GM18873 (cell line): ENCODE data around the gene GPATCH4.
"Not testable (repeated sequence)": the region's sequence is repeated elsewhere in the genome, so short reads cannot be mapped to it uniquely, and the experiment has no call there.

Experiments used
- ATAC-seq: cut with Tn5 transposase; IDR thresholded peaks from one replicate; pipeline ENCODE4 v1.9.1; 2021; ENCODE audit warnings: mild to moderate bottlenecking, moderate library complexity, moderate number of reproducible peaks; ENCODE audit not compliant: unreplicated experiment, low FRiP score

The GPATCH4 gene

DNA sequence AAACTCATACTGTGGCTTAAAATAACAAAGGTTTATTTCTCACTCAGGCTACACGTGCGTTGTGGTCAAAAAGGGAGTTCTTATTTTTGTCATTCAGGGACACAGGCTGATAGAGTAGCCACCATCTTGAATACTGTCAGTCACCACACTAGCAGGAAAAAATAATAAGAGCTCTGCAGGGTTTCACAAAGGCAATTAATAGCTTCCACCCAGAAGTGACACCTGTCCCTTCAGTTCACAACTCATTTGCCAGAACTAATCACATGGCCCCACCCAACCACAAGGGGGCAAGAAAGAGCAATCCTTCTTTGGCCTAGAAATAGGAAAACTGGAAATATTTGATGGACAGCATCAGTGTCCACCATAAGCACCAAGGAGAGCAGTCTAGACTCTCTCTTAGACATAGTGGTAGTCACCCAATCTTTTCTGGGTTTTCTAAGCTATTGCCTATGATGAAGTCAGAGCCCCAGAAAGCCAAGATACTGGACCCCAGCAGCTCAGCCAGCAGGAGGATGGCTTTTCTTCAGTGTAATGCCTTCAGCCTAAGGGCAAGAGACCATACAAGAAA, 26.1 kb upstream of the GPATCH4 start:
- ATAC-seq, result no peak

DNA sequence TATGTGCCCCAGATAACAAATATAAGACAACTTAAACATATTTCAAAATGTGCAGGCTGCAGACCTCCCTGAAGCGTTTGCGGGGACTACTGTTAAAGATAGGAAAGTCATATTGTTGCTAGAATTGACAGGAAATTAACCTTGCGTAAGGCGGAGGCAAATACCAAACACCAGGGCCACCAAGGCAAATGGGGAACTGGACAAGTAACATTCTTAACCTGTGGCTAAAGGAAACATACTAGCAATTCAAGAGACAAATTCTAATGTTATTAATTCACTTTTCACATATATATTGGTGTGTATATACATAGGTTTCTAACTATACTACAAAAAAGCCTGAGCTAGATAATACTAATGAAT, 24.8 kb upstream of the GPATCH4 start:
- ATAC-seq, result no peak

DNA sequence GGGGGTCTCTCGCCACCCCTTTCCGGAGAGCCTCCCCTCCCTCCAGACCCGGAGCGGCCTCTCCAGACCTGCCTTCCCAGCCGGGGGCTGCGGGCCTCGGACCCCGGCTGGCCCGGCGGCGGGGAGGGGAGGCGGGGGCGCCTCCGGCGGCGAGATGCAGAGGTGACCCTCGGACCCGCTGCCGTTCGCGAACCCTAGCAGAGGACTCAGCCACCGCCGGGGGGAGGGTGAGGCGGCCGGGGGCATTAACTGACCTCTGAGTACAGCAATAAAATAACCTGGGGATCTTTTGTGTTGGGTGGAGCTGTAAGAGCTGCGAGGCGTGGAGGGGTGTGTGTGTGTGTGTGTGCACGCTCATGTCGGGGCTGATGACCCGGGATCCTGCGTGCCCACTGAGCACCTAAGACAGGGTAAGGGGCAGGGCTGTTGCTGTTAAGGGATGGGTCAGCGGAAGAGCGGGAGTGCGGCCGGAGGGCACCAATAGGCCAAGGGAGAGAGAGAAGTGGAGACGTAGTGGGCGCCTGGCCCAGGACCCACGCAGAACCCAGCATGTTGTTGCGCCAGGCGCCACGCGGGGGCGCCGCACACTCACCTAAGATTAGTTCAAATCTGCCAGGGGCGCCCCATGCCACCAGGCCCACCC, 24.3 kb upstream of the GPATCH4 start:
- no peak for ATAC-seq

DNA sequence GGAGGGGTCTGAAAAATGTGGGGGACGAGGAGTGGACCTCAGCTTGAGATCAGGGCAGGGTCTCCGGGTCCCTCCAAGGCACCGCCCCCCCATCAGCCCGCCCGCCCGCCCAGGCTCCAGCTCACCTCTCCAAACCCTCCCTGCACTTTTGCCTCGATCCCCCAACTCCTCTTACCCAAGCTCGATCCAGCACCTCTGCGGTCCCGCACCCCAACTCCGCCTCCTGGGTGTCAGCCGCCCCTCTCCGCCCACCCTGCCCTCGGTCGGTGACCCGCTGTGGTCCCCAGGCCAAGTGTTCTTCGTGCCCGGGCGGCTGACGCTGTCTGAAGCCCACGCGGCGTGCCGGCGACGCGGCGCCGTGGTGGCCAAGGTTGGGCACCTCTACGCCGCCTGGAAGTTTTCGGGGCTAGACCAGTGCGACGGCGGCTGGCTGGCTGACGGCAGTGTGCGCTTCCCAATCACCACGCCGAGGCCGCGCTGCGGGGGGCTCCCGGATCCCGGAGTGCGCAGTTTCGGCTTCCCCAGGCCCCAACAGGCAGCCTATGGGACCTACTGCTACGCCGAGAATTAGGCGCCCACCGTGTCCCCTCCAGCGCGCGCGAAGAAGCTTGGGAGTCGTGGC, 23.6 kb upstream of the GPATCH4 start:
- no peak for ATAC-seq

DNA sequence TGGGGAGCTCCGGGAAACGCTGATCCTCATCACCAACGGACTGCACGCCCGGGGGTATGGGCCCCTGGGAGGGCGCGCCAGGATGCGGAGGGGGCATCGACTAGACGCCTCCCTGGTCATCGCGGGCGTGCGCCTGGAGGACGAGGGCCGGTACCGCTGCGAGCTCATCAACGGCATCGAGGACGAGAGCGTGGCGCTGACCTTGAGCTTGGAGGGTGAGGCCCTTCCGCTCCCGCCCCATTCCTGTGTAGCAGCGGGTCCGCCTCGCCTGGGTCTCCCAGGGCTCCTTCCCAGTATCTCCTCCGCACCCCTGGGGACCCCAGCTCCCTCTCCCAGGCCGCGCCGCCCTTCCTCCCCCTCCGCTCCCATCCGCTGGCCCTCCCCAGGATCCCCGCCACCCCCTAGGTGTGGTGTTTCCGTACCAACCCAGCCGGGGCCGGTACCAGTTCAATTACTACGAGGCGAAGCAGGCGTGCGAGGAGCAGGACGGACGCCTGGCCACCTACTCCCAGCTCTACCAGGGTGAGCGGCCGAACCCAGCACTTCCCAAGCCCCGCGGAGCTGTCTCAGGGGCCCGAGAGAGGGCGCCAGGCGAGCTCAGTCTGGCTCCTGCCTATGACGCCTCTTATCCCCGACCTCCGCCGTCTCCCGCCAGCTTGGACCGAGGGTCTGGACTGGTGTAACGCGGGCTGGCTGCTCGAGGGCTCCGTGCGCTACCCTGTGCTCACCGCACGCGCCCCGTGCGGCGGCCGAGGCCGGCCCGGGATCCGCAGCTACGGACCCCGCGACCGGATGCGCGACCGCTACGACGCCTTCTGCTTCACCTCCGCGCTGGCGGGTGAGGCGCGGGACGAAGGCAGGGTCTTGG, 22.9 kb upstream of the GPATCH4 start:
- ATAC-seq, result no peak

DNA sequence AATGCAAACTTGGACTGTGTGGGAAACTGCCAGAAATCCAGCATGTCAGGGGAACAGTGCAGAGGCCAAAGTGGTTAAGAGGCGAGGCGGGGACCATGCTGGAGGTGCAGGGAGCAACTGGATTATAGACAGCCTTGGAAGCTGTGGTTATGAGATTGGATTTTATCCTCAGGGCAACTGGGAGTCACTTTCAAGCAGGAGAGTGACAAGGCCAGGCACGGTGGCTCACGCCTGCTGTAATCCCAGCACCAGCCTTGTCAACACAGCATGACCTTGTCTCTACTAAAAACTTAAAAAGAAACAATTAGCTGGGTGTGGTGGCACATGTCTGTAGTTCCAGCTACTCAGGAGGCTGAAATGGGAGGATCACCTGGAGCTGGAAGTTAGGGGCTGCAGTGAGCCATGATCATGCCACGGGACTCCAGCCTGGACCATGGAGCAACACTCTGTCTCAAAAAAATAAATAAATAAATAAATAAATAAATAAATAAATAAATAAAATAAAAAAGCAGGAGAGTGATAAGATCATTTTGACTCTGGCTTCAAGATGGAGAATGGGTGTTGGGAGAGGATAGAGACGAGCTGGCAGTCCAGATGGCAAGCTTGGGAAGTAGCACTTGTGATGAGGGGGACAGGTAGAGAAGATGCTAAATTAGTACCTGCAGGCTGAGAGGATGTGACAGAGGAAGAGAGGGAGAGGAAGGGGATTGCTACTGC, 21.5 kb upstream of the GPATCH4 start:
- no peak for ATAC-seq

DNA sequence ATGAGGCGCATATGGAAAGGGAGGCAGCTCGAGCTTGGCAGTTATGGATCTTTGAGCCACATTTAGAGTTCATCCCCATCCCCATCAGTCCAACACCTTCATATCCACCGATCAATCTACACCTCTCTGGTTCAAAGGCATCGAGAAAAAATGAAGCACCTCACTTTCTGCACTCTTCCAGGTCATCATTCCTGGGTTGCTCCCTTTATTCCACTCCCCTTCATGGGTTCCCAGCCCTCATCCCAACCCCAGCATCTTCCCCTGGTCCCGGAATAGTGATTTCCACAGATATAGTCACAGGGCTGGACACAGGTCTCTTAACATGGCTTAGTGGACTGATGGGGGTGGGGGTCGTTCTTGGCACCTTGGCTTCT, 18.3 kb upstream of the GPATCH4 start:
- ATAC-seq, result no peak

DNA sequence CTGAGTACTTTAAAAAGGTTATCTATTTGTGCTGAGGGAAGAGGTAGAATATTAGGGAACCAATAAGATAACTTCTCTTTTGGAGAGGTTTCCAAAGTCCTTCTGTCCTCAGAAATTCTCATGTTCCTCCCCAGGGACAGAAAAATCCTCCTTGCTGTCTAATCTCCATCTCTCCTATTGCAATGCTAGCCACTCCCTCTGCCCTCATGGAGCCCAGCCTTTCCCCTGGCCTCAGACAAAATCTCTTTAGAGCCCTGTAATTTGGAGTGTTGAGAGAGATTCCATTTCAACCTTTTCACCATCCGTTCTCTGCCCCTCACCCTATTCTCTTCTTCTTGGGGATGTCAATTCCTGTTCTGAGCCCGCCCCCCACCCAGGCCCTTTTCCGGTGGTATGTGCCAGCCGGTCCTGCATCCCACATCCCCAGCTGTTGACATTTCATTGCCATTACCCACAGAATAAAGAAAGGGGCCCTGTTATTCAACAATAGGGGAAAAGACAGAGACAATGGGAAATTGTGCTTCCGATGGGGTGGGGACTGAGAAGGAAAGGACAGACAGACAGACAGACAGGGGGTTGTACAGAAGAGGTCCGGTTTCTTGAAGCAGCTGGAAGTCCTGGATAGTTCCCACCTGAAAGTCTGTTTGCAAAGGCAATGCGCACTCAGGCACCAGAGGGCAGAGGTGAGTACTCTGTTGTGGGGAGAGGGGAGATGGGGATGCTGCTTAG, 17.7 kb upstream of the GPATCH4 start, which contains the start of gene HAPLN2:
Gene HAPLN2, plus strand, starts transcription at position 563 of the 729 bp plus-strand sequence. CDS start 4,076 bp downstream, outside the sequence.
- no peak for ATAC-seq

DNA sequence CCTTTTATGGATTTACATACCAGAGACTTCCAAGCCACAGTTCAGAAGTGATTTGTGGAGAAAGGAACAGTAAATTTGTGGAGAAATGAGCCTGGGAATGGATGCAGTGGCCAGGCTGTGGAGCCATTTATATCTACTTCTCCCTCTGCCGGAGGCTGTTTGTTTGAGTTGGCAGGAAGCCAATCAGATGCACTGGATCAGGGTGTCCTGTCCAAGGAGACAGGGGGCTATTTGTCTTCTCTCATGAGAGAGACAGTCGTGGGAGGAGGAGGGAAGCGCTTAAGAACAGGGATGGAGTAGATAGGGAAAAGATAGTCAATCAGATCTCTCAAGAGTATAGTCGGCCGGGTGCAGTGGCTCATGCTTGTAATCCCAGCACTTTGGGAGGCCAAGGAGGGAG, 15.2 kb upstream of the GPATCH4 start:
- ATAC-seq, result no peak

DNA sequence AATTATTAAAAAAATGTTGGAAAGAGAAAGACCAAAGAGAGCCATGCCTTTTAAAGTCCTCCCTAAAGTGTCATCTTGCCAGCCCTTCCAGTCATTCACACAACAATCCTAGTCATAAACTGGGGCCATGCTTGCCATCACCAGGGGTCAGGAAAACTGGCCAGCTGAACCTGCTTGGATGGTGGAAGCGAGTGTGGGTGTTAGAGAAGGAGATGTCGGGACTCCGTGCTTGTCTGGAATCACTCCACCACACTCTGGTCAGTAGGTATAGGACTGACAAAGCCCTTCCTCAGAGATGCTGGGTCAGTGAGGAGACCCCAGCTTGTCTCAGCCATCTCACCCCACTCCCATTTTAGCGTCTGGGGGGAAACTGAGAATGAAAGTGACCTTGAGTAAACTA, 14.7 kb upstream of the GPATCH4 start:
- ATAC-seq, result no peak

DNA sequence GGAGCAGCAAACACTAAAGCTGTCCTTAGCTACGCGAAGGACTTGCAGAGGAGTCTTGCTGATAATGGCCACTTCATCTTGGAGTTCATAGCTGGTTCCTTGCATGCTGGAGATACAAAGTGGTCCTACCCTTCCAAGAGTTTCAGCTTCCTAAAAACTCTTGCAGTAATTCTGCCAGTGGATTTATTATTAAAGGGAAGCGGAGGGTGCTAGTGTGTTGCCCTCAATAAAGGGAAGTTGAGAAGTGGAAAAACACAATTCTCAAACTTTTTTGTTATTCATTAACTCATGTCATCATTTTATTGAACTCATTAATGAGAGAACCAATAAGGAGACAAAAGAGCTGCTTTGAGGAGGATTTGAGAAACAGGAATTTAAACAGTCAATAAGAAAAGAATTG, 11.4 kb upstream of the GPATCH4 start:
- no peak for ATAC-seq

DNA sequence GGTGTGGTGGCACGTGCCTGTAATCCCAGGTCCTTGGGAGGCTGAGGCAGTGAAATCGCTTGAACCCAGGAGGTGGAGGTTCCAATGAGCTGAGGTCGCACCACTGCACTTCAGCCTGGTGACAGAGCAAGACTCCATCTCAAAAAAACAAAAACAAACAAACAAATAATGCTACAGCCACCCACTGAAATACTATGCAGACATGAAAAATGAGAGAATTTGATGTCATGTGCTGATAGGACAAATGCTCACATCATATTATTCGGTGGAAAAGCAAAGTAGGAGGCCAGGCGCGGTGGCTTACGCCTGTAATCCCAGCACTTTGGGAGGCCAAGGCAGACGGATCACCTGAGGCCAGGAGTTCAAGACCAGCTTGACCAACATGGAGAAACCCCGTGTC, 8.8 kb upstream of the GPATCH4 start:
- ATAC-seq, result not testable (repeated sequence)

DNA sequence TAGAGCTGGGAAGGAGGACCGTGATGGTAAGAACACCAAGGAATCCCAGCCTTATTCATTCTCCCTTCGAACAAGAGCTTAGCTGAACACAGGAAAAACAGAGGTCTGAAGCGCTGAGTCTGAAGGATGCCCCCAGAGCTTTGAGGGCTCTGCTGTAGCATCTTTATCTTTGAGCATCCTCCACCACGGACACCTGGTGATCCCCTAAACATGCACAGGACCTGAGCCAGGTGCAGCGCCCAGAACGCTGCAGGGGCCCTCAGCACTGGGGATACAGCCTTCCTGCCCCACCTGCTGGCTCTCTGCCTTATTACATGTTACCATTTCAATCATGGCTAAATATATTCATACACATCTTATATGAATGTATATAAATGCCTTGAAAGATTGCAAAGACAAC, 7.7 kb upstream of the GPATCH4 start:
- ATAC-seq, result no peak

DNA sequence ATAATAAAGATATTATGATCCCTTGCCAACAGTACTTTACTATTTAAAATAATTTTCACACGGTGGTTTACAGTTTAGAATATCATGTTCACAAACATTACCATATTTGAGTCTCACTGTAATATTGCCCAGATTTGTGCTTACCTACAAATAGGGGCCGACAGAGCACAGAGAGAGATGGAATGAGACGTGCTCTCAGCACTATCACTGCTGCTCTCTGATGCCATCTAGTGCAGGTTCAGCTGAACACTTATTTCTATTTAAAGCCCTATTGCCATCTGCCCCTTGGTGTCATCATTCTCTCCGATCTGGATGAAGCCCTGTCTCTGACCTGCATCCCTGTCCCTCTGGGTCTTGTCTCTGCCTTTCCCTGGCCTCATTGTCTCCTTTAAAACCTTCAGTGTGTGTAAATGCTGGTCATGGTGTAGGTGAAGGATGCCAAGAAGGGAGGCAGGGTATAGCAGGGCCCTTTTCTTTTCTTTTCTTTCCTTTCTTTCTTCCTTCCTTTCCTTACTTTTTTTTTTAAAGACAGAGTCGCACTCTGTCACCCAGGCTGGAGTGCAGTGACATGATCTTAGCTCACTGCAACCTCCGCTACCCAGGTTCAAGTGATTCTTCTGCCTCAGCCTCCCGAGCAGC, 6.9 kb upstream of the GPATCH4 start:
- peak; percentile 59 for ATAC-seq

DNA sequence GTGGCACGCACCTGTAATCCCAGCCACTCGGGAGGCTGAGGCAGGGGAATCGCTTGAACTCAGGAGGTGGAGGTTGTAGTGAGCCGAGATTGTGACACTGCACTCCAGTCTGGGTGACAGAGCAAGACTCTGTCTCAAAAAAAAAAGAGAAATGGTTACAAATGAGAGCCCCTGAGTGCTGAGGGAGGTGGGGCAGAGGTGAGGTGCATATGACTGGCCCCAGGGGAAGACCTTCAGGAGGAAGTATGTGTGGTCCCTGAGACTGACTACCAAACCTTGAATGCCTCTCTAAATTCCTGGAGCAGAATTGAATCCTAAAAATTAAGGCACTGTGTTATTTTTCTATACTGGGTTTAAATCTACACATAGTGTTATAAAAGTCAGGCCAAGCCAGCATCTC, 6.1 kb upstream of the GPATCH4 start:
- not testable (repeated sequence) for ATAC-seq

DNA sequence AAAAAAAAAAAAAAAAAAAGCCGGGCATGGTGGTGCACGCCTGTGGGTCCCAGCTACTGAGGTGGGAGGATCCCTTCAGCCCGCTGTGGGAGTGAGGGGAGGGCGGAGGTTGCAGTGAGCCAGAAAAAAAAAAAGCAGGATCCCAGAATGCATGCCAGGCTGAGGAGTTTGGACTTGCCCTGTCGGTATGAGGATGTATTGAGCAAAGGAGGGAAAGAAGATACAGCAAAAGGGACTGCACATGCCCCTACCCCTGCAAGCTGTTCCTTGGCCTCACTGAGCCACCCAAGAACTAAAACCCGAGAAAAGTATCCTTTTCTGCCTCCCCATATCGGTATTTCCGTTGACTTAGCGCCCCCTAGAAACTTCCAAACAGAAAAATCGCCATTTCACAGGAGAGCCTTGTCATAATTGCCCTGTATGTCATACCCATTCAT, 1.3 kb upstream of the GPATCH4 start:
- ATAC-seq, result no peak

DNA sequence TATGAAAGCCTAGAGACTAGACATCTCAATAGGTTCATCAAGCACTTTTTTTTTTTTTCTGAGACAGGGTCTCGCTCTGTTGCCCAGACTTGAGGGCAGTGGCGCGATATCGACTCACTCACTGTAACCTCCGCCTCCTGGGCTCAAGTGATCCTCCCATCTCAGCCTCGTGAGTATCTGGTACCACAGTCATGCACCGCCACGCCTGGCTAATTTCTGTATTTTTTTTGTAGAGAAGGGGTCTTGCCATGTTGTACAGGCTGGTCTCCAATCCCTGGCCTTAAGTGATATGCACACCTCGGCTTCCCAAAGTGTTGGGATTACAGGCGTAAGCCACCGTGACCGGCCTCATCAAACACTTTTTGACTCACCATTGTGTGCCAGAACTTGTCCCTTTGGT, 613 bp upstream of the GPATCH4 start:
- ATAC-seq, result no peak

DNA sequence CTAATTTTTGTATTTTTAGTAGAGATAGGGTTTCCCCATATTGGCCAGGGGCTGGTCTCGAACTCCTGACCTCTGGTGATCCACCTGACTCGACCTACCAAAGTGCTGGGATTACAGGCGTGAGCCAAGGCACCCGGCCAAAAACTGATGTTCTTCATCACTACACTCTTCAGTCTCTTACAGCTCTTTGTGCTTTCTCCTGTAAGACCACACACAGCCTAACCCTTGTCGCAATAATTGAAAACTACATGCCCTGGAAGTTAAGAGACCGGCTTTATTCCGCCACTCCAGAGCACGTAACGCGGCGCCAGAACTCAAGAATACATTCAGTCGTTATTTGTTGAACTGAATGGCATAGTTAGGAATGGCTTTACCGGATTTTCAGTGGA, 552 bp downstream of the GPATCH4 start:
- no peak for ATAC-seq

DNA sequence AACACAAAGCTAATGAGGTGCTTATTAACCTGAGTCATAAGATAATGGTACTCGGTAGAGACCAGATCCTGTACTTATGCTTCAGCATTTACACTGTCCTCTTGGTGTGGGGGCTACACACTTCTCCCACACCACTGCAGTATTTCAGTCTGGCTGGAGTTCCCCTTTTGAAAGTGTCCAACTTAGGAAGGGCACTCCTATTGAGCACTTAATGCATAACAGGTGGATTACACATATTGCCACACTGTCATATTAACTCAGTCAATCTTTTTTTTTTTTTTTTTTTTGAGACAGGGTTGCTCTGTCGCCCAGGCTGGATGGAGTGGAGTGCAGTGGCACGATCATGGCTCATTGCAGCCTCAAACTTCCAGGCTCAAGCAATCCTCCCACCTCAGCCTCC, 1.5 kb downstream of the GPATCH4 start:
- no peak for ATAC-seq
